ENCODE data around the gene TOGARAM2. TPM values are rescaled to one million over a fixed set of nuclear protein-coding genes. Genes with fewer than 3 reads are reported as not detected.

The TOGARAM2 gene
- total RNA-seq, 1 donor from 2014 or later = not detected

GRCh38 chr2:28991460-28991859, 10.4 kb downstream of the TOGARAM2 start:
- Mint-ChIP-seq H3K9me3 (ENCODE audit: unreplicated experiment) (no peaks in the 10 kb centered on the region), H3K4me1 (ENCODE audit: low read depth, unreplicated experiment) (no peaks in the 10 kb centered on the region), H3K36me3 (ENCODE audit: unreplicated experiment) (no peaks in the 10 kb centered on the region), H3K27ac (ENCODE audit: unreplicated experiment) (no peak overlapping the region), H3K4me3 (ENCODE audit: unreplicated experiment) (no peak overlapping the region), H3K27me3 (ENCODE audit: unreplicated experiment) (peaks cover 2% of the 10 kb centered on the region)
- DNase-seq = no peak
- no peak for TF ChIP-seq CTCF (IDR thresholded peaks at IDR 0.05; ENCODE audit: partially characterized antibody, unreplicated experiment)

DNA sequence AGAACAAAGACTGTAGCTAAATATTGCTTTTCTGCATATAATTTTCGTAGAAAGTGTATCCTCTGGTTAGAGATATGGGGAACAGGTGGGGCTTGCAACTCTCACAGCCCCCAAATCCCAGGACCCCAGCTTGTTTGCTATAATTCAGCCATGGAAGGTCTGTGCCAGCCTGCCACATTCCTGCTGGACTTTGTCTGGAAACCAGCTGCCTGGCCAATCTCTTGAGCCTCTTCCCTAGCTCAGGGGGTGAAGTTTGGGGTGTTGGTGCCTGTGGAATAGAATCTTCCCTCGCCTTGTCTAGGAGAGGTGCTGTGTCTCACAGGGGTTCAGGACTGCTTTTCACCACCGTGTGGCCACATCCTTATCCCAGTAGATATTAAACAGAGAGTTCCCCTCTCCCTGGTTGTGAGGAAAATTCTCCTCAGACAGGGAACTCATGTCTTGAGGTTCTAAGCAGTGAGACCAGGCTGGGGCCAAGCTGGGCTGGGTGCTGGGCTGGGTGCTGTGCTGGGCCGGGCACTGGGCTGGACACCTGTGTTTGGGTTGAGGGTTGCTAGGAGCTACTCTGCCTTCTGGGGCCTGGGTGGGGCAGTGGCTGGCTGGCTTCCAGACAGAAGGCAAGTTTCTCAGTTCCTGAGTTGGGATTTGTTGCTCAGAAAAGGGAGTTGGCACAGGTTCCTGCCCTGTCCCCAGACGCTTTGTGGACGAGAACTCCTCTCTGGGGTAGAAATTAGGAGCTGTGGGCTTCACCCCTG, 12.3 kb downstream of the TOGARAM2 start:
- no peaks in the 10 kb centered on the region for H3K36me3 Mint-ChIP-seq (ENCODE audit: unreplicated experiment)
- no peaks in the 10 kb centered on the region for H3K4me1 Mint-ChIP-seq (ENCODE audit: low read depth, unreplicated experiment)
- H3K27ac Mint-ChIP-seq (ENCODE audit: unreplicated experiment) = no peak overlapping the region
- TF ChIP-seq CTCF (IDR thresholded peaks at IDR 0.05; ENCODE audit: partially characterized antibody, unreplicated experiment) = no peak
- no peak overlapping the region for H3K4me3 Mint-ChIP-seq (ENCODE audit: unreplicated experiment)
- peaks cover 2% of the 10 kb centered on the region for H3K27me3 Mint-ChIP-seq (ENCODE audit: unreplicated experiment)
- no peaks in the 10 kb centered on the region for H3K9me3 Mint-ChIP-seq (ENCODE audit: unreplicated experiment)
- no peak for DNase-seq

- Mint-ChIP-seq H3K9me3 (ENCODE audit: unreplicated experiment) (no peaks in the 10 kb centered on the region), H3K27me3 (ENCODE audit: unreplicated experiment) (peaks cover 2% of the 10 kb centered on the region), H3K36me3 (ENCODE audit: unreplicated experiment) (no peaks in the 10 kb centered on the region), H3K4me1 (ENCODE audit: low read depth, unreplicated experiment) (no peaks in the 10 kb centered on the region), H3K4me3 (ENCODE audit: unreplicated experiment) (no peak overlapping the region), H3K27ac (ENCODE audit: unreplicated experiment) (no peak overlapping the region)
- TF ChIP-seq CTCF (IDR thresholded peaks at IDR 0.05; ENCODE audit: partially characterized antibody, unreplicated experiment) = no peak
- DNase-seq = no peak
Measured at GRCh38 chr2:28994074-28994473, 13.0 kb downstream of the TOGARAM2 start.

DNA sequence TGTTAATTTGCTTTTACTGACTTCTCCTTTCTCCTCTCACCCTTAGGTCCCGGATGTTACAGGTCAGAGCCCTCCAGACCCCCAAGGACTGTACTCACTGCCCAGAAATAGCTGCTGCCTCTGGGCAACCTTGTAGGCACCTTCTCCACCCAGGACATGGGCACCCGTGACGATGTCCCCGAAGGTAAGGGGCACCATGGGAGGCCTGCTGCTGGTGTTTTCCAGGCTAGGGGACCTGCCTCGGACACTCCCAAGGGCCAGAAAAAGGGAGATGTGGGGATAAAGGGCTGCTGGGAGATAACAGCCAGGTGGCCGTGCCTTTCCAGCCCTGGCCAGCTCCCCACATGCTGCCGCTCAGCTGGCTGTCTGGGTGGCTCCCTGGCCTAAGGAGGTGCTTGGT, 13.6 kb downstream of the TOGARAM2 start:
- no peak for DNase-seq
- no peak for TF ChIP-seq CTCF (IDR thresholded peaks at IDR 0.05; ENCODE audit: partially characterized antibody, unreplicated experiment)

More for the DNA sequence above, 13.6 kb downstream of the TOGARAM2 start:
- Mint-ChIP-seq H3K27me3 (ENCODE audit: unreplicated experiment) (peaks cover 2% of the 10 kb centered on the region), H3K27ac (ENCODE audit: unreplicated experiment) (no peak overlapping the region), H3K4me3 (ENCODE audit: unreplicated experiment) (no peak overlapping the region), H3K4me1 (ENCODE audit: low read depth, unreplicated experiment) (no peaks in the 10 kb centered on the region), H3K9me3 (ENCODE audit: unreplicated experiment) (no peaks in the 10 kb centered on the region), H3K36me3 (ENCODE audit: unreplicated experiment) (no peaks in the 10 kb centered on the region)

Data from glutamatergic neuron (in vitro differentiated cells).